GM23338 (cell line): ENCODE data around the gene CYP26B1. TPM values are rescaled to one million over a fixed set of nuclear protein-coding genes. Genes with fewer than 3 reads are reported as not detected.

ENCODE experiments used
- ATAC-seq: fragments of 200-7000 bp; cut with Tn5 transposase; 3 replicates; pipeline ENCODE4 v1.9.1; 2020
- DNase-seq: peaks from one replicate; pipeline ENCODE4 v3.0.0-alpha.2; 2015; ENCODE audit warnings: low spot score
- H2AFZ ChIP-seq: fragments of 200-600 bp; sonication (generic); 2 replicates; pipeline ENCODE4 v1.8.0; 2016; ENCODE audit warnings: antibody characterized with exemption, mild to moderate bottlenecking, moderate library complexity
- H3F3A ChIP-seq: fragments of 200-600 bp; sonication (generic); replicated peaks from 2 replicates; pipeline ENCODE4 v1.8.0; 2017; ENCODE audit warnings: antibody characterized with exemption, mixed run types, low read depth
- H3K27ac ChIP-seq: fragments of 200-600 bp; sonication (generic); 2 replicates; pipeline ENCODE4 v1.6.1; 2016; ENCODE audit warnings: low read depth
- H3K27me3 ChIP-seq: fragments of 200-600 bp; sonication (generic); 2 replicates; pipeline ENCODE4 v1.8.0; 2016; ENCODE audit warnings: mild to moderate bottlenecking, mixed run types, moderate library complexity; ENCODE audit not compliant: insufficient read depth
- H3K36me3 ChIP-seq: fragments of 200-600 bp; sonication (generic); 2 replicates; pipeline ENCODE4 v1.8.0; 2016; ENCODE audit warnings: mild to moderate bottlenecking; ENCODE audit not compliant: insufficient read depth
- H3K4me1 ChIP-seq: fragments of 200-600 bp; sonication (generic); 2 replicates; pipeline ENCODE4 v1.8.0; 2016; ENCODE audit warnings: mild to moderate bottlenecking, moderate library complexity; ENCODE audit not compliant: insufficient read depth
- H3K4me2 ChIP-seq: fragments of 200-600 bp; sonication (generic); 2 replicates; pipeline ENCODE4 v1.7.1; 2017; ENCODE audit warnings: mixed run types
- H3K4me3 ChIP-seq: fragments of 200-600 bp; sonication (generic); 2 replicates; pipeline ENCODE4 v1.6.1; 2016; ENCODE audit warnings: mixed run types
- H3K79me2 ChIP-seq: fragments of 200-600 bp; sonication (generic); replicated peaks from 2 replicates; pipeline ENCODE4 v1.8.0; 2017; ENCODE audit warnings: mild to moderate bottlenecking; ENCODE audit not compliant: insufficient read depth
- H3K9me2 ChIP-seq: fragments of 200-600 bp; sonication (generic); 2 replicates; pipeline ENCODE4 v1.8.0; 2017; ENCODE audit not compliant: insufficient read depth
- H4K20me1 ChIP-seq: fragments of 200-600 bp; sonication (generic); replicated peaks from 2 replicates; pipeline ENCODE4 v1.8.0; 2017; ENCODE audit warnings: mild to moderate bottlenecking; ENCODE audit not compliant: insufficient read depth
- H3K27ac Mint-ChIP-seq: 2 replicates; pipeline ENCODE4 v1.8.0; 2020; ENCODE audit warnings: inconsistent platforms, mild to moderate bottlenecking, moderate library complexity, mixed read lengths
- H3K27me3 Mint-ChIP-seq: 3 replicates; pipeline ENCODE4 v1.8.0; 2022; ENCODE audit warnings: low read depth, mild to moderate bottlenecking, moderate library complexity, mixed read lengths, inconsistent platforms; ENCODE audit not compliant: insufficient read depth, poor library complexity
- H3K36me3 Mint-ChIP-seq: 3 replicates; pipeline ENCODE4 v1.8.0; 2021; ENCODE audit warnings: low read depth, mild to moderate bottlenecking, inconsistent platforms, moderate library complexity, mixed read lengths
- H3K4me1 Mint-ChIP-seq: 3 replicates; pipeline ENCODE4 v1.8.0; 2020; ENCODE audit warnings: mild to moderate bottlenecking, inconsistent platforms, mixed read lengths
- H3K4me3 Mint-ChIP-seq: 3 replicates; pipeline ENCODE4 v1.8.0; 2021; ENCODE audit warnings: moderate library complexity, mild to moderate bottlenecking, inconsistent platforms, mixed read lengths
- H3K9me3 Mint-ChIP-seq: 3 replicates; pipeline ENCODE4 v1.8.0; 2020; ENCODE audit warnings: moderate library complexity, mild to moderate bottlenecking, inconsistent platforms, mixed read lengths
- CREB1 ChIP-seq: fragments of 250-450 bp; sonication (Bioruptor Pico); IDR thresholded peaks from 2 replicates; pipeline ENCODE4 v1.5.0; 2020; ENCODE audit warnings: low read depth, mild to moderate bottlenecking, moderate library complexity
- CTCF ChIP-seq, 2 experiments: fragments of 200-600 bp in 1 of 2; sonication (generic) in 1 of 2; conservative IDR thresholded peaks; 2 replicates each; pipeline versions ENCODE4 v1.5.1 to v1.6.1; 2016 to 2017; ENCODE audit warnings: antibody characterized with exemption in 2 of 2, low read depth in 2 of 2, mild to moderate bottlenecking in 2 of 2, moderate library complexity in 1 of 2
- EZH2 ChIP-seq: fragments of 200-600 bp; sonication (generic); IDR thresholded peaks from one replicate; pipeline ENCODE4 v1.8.0; 2017; ENCODE audit warnings: antibody characterized with exemption, mild to moderate bottlenecking, low read depth; ENCODE audit not compliant: unreplicated experiment
- EZH2phosphoT487 ChIP-seq: fragments of 200-600 bp; sonication (generic); IDR thresholded peaks from one replicate; pipeline ENCODE4 v1.8.1; 2018; ENCODE audit warnings: antibody characterized with exemption; ENCODE audit not compliant: unreplicated experiment
- JUNB ChIP-seq: IDR thresholded peaks from one replicate; pipeline ENCODE4 v1.6.1; 2016; ENCODE audit warnings: antibody characterized with exemption; ENCODE audit not compliant: unreplicated experiment
- NANOG ChIP-seq: IDR thresholded peaks from 2 replicates; pipeline ENCODE4 v1.6.1; 2016; ENCODE audit warnings: antibody characterized with exemption, borderline replicate concordance
- POLR2AphosphoS5 ChIP-seq: IDR thresholded peaks from 2 replicates; pipeline ENCODE4 v1.6.1; 2016; ENCODE audit warnings: antibody characterized with exemption, low read depth
- STAT1 ChIP-seq: IDR thresholded peaks from one replicate; pipeline ENCODE4 v1.6.1; 2016; ENCODE audit warnings: antibody characterized with exemption; ENCODE audit not compliant: unreplicated experiment
- ZNF114 ChIP-seq: fragments of 250-450 bp; sonication (Bioruptor Pico); IDR thresholded peaks from 2 replicates; pipeline ENCODE4 v1.5.0; 2020; ENCODE audit warnings: mild to moderate bottlenecking, moderate library complexity
- ZNF331 ChIP-seq: fragments of 250-450 bp; sonication (Bioruptor Pico); IDR thresholded peaks from 2 replicates; pipeline ENCODE4 v1.5.0; 2020; ENCODE audit warnings: low read depth, mild to moderate bottlenecking, moderate library complexity
- ZNF462 ChIP-seq: fragments of 250-450 bp; sonication (Bioruptor Pico); IDR thresholded peaks from 2 replicates; pipeline ENCODE4 v1.5.0; 2020; ENCODE audit warnings: mild to moderate bottlenecking, moderate library complexity
- polyA plus RNA-seq: library from polyadenylated mRNA; unstranded; fragments of >200 nt; fragmentation: Nextera tagmentation; extraction: Ambion mirVana; gene quantifications from 2 replicates; pipeline ENCODE4 v1.2.1, GENCODE V29; 2016
- total RNA-seq: library from RNA; depleted of rRNA; stranded (reverse); fragments of >200 nt; shearing (Covaris generic); gene quantifications from 2 replicates; pipeline ENCODE4 v1.2.3, GENCODE V29; 2014
- TF ChIP-seq, protein P1 (sequence below): IDR thresholded peaks from one replicate; pipeline ENCODE4 v1.6.1; 2018; ENCODE audit warnings: antibody characterized with exemption; ENCODE audit not compliant: unreplicated experiment
- TF ChIP-seq, protein P2 (sequence below): IDR thresholded peaks from 2 replicates; pipeline ENCODE4 v1.6.1; 2016; ENCODE audit warnings: antibody characterized with exemption

CYP26B1 gene
- total and polyA plus RNA-seq, 2 experiments from 2014 or later, result 0.05 to 0.31 TPM

DNA sequence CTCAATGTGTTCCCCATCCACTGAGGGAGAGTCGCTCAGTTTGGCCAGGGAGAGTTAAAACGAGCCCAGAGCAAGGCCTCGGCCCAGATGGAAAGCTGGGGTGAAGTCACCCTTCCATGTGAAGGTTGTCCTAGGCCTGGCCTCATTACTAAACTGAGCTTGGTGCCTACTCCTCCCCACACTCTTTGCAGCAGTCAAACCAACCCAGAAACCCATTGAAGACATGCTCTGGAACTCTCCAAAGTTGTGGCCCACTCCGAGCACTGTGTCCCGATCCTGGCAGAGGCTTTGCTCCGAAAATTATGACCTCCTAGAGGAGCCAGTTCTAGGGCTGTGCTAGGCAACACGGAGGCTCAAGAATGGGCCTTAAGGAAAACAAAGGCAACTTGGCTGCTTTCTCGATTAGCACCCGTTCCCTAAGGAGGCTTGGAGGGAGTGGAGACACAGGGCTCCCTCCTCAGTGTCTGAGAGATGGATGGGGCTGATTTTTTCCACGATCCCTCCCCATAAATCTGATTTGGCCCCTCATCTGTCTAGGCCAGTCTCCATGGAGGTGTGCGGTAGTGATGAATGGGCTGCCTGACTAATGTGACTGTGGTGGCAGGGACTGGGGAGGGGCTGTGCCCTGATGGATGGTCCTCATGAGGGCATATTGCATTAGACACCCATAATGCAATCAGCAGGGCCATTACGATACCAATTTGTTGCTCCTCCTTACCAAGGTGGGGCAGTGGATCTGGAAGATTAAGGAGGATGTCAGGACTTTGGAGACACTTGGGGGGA is 11.7 kb upstream of the CYP26B1 start:
- no peaks in the 10 kb centered on the region for H3K27me3 ChIP-seq
- Mint-ChIP-seq H3K4me1 (no peaks in the 10 kb centered on the region), H3K36me3 (no peaks in the 10 kb centered on the region), H3K27ac (no peak overlapping the region), H3K9me3 (no peaks in the 10 kb centered on the region), H3K27me3 (no peaks in the 10 kb centered on the region), H3K4me3 (no peak overlapping the region)
- no peak overlapping the region for H2AFZ ChIP-seq
- no peak overlapping the region for H3K4me2 ChIP-seq
- no peak for DNase-seq
- no peaks in the 10 kb centered on the region for H4K20me1 ChIP-seq
- ATAC-seq, result no peak
- no peaks in the 10 kb centered on the region for H3F3A ChIP-seq
- TF ChIP-seq ZNF331 (CRISPR knock-in tag) (no peak), EZH2 (no peak), CTCF (conservative IDR thresholded peaks at IDR 0.05; ENCODE audit: low read depth in 2 of 2) (no peak), JUNB (no peak), POLR2AphosphoS5 (no peak), NANOG (no peak), ZNF462 (CRISPR knock-in tag) (no peak), STAT1 (no peak), CREB1 (CRISPR knock-in tag) (no peak), EZH2phosphoT487 (no peak), ZNF114 (no peak)
- TF ChIP-seq, protein P1, sequence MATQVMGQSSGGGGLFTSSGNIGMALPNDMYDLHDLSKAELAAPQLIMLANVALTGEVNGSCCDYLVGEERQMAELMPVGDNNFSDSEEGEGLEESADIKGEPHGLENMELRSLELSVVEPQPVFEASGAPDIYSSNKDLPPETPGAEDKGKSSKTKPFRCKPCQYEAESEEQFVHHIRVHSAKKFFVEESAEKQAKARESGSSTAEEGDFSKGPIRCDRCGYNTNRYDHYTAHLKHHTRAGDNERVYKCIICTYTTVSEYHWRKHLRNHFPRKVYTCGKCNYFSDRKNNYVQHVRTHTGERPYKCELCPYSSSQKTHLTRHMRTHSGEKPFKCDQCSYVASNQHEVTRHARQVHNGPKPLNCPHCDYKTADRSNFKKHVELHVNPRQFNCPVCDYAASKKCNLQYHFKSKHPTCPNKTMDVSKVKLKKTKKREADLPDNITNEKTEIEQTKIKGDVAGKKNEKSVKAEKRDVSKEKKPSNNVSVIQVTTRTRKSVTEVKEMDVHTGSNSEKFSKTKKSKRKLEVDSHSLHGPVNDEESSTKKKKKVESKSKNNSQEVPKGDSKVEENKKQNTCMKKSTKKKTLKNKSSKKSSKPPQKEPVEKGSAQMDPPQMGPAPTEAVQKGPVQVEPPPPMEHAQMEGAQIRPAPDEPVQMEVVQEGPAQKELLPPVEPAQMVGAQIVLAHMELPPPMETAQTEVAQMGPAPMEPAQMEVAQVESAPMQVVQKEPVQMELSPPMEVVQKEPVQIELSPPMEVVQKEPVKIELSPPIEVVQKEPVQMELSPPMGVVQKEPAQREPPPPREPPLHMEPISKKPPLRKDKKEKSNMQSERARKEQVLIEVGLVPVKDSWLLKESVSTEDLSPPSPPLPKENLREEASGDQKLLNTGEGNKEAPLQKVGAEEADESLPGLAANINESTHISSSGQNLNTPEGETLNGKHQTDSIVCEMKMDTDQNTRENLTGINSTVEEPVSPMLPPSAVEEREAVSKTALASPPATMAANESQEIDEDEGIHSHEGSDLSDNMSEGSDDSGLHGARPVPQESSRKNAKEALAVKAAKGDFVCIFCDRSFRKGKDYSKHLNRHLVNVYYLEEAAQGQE, result no peak
- TF ChIP-seq, protein P2, sequence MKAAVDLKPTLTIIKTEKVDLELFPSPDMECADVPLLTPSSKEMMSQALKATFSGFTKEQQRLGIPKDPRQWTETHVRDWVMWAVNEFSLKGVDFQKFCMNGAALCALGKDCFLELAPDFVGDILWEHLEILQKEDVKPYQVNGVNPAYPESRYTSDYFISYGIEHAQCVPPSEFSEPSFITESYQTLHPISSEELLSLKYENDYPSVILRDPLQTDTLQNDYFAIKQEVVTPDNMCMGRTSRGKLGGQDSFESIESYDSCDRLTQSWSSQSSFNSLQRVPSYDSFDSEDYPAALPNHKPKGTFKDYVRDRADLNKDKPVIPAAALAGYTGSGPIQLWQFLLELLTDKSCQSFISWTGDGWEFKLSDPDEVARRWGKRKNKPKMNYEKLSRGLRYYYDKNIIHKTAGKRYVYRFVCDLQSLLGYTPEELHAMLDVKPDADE, result no peak
- no peaks in the 10 kb centered on the region for H3K9me2 ChIP-seq
- H3K79me2 ChIP-seq, result no peaks in the 10 kb centered on the region
- no peak overlapping the region for H3K4me3 ChIP-seq
- no peak overlapping the region for H3K27ac ChIP-seq
- no peaks in the 10 kb centered on the region for H3K4me1 ChIP-seq
- no peaks in the 10 kb centered on the region for H3K36me3 ChIP-seq
